ENCODE measurements around the gene LIMS2.

DNA sequence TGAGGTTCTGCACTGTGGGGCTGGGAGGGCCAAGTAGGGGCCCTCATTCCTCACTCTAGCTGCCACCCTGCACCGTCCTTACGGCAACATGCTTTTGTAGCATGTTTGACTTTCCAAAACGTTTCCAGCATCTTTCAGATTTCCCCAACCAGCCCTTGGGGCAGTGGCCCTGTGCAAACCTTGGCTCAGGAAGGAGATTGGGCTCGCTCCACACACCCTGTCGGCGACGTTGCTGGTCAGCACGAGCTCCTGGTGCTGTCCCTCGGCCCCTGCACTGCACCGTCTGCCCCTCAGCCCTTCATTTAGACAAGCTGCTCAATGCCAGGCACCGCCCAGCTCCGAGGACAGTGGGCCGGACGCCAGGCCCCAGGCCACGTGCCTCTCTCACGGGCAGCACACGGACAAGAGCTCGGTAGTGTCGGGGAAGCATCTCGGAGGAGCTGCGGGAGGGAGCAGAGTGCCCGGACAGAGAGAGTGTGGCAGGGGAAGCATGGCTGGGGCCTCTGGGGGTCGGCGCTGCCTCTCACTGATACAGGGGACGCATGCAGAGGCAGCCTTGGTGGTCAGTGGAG lies 22.5 kb downstream of the LIMS2 start:
- TF ChIP-seq, protein P1, sequence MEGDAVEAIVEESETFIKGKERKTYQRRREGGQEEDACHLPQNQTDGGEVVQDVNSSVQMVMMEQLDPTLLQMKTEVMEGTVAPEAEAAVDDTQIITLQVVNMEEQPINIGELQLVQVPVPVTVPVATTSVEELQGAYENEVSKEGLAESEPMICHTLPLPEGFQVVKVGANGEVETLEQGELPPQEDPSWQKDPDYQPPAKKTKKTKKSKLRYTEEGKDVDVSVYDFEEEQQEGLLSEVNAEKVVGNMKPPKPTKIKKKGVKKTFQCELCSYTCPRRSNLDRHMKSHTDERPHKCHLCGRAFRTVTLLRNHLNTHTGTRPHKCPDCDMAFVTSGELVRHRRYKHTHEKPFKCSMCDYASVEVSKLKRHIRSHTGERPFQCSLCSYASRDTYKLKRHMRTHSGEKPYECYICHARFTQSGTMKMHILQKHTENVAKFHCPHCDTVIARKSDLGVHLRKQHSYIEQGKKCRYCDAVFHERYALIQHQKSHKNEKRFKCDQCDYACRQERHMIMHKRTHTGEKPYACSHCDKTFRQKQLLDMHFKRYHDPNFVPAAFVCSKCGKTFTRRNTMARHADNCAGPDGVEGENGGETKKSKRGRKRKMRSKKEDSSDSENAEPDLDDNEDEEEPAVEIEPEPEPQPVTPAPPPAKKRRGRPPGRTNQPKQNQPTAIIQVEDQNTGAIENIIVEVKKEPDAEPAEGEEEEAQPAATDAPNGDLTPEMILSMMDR (IDR thresholded peaks at IDR 0.05) = no peak
- TF ChIP-seq POLR2A (IDR thresholded peaks at IDR 0.05) (no peak), EP300 (IDR thresholded peaks at IDR 0.05) (no peak)

All from tibial nerve (tissue), 4 donors.